ENCODE data around the gene ST7. TPM values are rescaled to one million over a fixed set of nuclear protein-coding genes. Genes with fewer than 3 reads are reported as not detected.

ST7 gene
- total RNA-seq, 1 experiment from 2014 or later: 12.4 TPM

DNA sequence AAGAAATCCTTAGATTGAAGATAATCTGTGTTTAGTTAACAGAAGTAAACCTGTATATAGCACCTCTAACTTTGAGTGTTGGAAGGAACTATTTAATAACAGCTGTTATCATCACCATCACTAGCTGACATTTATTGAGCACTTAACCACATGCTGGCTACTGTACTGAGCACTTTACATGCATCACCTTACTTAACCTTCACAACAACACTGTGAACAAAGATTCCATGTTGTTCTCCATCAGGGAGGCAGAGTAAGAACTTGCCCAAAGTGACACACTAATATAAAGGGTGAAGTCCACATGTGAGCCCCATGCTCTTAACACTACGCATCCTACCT, 182.2 kb downstream of the ST7 start:
- POLR2A ChIA-PET: no interaction called here
- ATAC-seq: no peak
- CTCF ChIA-PET: interaction anchor here (1.3 to 2.1 kb wide), 2 partner anchors 9 to 77 kb away, joined by 3 to 9 read pairs; no protein-coding TSS in a partner anchor
- Mint-ChIP-seq H3K4me1 (peaks cover 37% of the 10 kb centered on the region), H3K9me3 (no peaks in the 10 kb centered on the region), H3K27me3 (ENCODE audit: low read depth) (no peaks in the 10 kb centered on the region), H3K4me3 (no peak overlapping the region), H3K27ac (no peak overlapping the region), H3K36me3 (no peaks in the 10 kb centered on the region; the same call in 1 of the 2 replicates)
- DNase-seq (ENCODE audit: low spot score): no peak
- TF ChIP-seq OVOL2 (CRISPR knock-in tag; IDR thresholded peaks at IDR 0.05; ENCODE audit: borderline replicate concordance): no peak
- TF ChIP-seq ZNF263 (CRISPR knock-in tag; IDR thresholded peaks at IDR 0.05; ENCODE audit: low read depth): no peak
- TF ChIP-seq ZNF317 (CRISPR knock-in tag; IDR thresholded peaks at IDR 0.05; ENCODE audit: borderline replicate concordance, low read depth): no peak
- TF ChIP-seq NR1H2 (CRISPR knock-in tag; IDR thresholded peaks at IDR 0.05): no peak
- no peak for TF ChIP-seq SOX15 (CRISPR knock-in tag; IDR thresholded peaks at IDR 0.05)
- TF ChIP-seq, protein P1, sequence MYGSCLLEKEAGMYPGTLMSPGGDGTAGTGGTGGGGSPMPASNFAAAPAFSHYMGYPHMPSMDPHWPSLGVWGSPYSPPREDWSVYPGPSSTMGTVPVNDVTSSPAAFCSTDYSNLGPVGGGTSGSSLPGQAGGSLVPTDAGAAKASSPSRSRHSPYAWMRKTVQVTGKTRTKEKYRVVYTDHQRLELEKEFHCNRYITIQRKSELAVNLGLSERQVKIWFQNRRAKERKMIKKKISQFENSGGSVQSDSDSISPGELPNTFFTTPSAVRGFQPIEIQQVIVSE (CRISPR knock-in tag; IDR thresholded peaks at IDR 0.05; ENCODE audit: borderline replicate concordance): no peak
- no peak for TF ChIP-seq GABPB1 (CRISPR knock-in tag; IDR thresholded peaks at IDR 0.05)
- TF ChIP-seq, protein P2, sequence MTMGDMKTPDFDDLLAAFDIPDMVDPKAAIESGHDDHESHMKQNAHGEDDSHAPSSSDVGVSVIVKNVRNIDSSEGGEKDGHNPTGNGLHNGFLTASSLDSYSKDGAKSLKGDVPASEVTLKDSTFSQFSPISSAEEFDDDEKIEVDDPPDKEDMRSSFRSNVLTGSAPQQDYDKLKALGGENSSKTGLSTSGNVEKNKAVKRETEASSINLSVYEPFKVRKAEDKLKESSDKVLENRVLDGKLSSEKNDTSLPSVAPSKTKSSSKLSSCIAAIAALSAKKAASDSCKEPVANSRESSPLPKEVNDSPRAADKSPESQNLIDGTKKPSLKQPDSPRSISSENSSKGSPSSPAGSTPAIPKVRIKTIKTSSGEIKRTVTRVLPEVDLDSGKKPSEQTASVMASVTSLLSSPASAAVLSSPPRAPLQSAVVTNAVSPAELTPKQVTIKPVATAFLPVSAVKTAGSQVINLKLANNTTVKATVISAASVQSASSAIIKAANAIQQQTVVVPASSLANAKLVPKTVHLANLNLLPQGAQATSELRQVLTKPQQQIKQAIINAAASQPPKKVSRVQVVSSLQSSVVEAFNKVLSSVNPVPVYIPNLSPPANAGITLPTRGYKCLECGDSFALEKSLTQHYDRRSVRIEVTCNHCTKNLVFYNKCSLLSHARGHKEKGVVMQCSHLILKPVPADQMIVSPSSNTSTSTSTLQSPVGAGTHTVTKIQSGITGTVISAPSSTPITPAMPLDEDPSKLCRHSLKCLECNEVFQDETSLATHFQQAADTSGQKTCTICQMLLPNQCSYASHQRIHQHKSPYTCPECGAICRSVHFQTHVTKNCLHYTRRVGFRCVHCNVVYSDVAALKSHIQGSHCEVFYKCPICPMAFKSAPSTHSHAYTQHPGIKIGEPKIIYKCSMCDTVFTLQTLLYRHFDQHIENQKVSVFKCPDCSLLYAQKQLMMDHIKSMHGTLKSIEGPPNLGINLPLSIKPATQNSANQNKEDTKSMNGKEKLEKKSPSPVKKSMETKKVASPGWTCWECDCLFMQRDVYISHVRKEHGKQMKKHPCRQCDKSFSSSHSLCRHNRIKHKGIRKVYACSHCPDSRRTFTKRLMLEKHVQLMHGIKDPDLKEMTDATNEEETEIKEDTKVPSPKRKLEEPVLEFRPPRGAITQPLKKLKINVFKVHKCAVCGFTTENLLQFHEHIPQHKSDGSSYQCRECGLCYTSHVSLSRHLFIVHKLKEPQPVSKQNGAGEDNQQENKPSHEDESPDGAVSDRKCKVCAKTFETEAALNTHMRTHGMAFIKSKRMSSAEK (CRISPR knock-in tag; IDR thresholded peaks at IDR 0.05; ENCODE audit: borderline replicate concordance): no peak
- no peak for TF ChIP-seq CBFB (CRISPR knock-in tag; IDR thresholded peaks at IDR 0.05; ENCODE audit: low read depth)
- TF ChIP-seq, protein P3, sequence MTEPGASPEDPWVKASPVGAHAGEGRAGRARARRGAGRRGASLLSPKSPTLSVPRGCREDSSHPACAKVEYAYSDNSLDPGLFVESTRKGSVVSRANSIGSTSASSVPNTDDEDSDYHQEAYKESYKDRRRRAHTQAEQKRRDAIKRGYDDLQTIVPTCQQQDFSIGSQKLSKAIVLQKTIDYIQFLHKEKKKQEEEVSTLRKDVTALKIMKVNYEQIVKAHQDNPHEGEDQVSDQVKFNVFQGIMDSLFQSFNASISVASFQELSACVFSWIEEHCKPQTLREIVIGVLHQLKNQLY (CRISPR knock-in tag; IDR thresholded peaks at IDR 0.05): no peak
- TF ChIP-seq, protein P4, sequence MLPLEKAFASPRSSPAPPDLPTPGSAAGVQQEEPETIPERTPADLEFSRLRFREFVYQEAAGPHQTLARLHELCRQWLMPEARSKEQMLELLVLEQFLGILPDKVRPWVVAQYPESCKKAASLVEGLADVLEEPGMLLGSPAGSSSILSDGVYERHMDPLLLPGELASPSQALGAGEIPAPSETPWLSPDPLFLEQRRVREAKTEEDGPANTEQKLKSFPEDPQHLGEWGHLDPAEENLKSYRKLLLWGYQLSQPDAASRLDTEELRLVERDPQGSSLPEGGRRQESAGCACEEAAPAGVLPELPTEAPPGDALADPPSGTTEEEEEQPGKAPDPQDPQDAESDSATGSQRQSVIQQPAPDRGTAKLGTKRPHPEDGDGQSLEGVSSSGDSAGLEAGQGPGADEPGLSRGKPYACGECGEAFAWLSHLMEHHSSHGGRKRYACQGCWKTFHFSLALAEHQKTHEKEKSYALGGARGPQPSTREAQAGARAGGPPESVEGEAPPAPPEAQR (CRISPR knock-in tag; IDR thresholded peaks at IDR 0.05): no peak
- no peak for TF ChIP-seq MXD4 (CRISPR knock-in tag; IDR thresholded peaks at IDR 0.05; ENCODE audit: borderline replicate concordance)
- no peak for TF ChIP-seq TCF7 (CRISPR knock-in tag; IDR thresholded peaks at IDR 0.05; ENCODE audit: low read depth)
- TF ChIP-seq, protein P5, sequence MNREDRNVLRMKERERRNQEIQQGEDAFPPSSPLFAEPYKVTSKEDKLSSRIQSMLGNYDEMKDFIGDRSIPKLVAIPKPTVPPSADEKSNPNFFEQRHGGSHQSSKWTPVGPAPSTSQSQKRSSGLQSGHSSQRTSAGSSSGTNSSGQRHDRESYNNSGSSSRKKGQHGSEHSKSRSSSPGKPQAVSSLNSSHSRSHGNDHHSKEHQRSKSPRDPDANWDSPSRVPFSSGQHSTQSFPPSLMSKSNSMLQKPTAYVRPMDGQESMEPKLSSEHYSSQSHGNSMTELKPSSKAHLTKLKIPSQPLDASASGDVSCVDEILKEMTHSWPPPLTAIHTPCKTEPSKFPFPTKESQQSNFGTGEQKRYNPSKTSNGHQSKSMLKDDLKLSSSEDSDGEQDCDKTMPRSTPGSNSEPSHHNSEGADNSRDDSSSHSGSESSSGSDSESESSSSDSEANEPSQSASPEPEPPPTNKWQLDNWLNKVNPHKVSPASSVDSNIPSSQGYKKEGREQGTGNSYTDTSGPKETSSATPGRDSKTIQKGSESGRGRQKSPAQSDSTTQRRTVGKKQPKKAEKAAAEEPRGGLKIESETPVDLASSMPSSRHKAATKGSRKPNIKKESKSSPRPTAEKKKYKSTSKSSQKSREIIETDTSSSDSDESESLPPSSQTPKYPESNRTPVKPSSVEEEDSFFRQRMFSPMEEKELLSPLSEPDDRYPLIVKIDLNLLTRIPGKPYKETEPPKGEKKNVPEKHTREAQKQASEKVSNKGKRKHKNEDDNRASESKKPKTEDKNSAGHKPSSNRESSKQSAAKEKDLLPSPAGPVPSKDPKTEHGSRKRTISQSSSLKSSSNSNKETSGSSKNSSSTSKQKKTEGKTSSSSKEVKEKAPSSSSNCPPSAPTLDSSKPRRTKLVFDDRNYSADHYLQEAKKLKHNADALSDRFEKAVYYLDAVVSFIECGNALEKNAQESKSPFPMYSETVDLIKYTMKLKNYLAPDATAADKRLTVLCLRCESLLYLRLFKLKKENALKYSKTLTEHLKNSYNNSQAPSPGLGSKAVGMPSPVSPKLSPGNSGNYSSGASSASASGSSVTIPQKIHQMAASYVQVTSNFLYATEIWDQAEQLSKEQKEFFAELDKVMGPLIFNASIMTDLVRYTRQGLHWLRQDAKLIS (CRISPR knock-in tag; IDR thresholded peaks at IDR 0.05; ENCODE audit: borderline replicate concordance): no peak
- no peak for TF ChIP-seq NFE2L1 (CRISPR knock-in tag; IDR thresholded peaks at IDR 0.05)

DNA sequence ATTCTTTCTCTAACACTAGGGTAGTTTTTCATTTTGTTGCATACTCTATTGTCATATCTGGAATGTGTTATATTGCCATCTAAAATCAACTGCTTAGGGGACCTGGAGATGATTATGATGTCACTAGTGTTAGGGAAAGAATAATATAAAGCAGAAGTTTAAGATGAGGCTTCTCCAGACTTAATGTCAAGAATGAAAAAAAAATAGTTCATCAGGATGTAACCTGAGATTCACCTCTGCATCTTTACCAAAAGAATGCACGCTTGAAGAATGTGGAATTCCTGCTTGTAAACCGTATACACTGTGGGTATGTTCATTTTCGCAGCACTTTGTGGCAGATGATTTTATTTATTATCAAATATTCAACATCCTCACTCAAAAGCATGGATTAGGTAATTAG, 184.6 kb downstream of the ST7 start:
- Mint-ChIP-seq H3K27ac (no peak overlapping the region), H3K27me3 (ENCODE audit: low read depth) (no peaks in the 10 kb centered on the region), H3K36me3 (no peaks in the 10 kb centered on the region), H3K9me3 (no peaks in the 10 kb centered on the region), H3K4me3 (no peak overlapping the region), H3K4me1 (peaks cover 61% of the 10 kb centered on the region)
- CTCF ChIA-PET: no interaction called here
- POLR2A ChIA-PET: no interaction called here
- no peak for ATAC-seq
- no peak for DNase-seq (ENCODE audit: low spot score)
- no peak for TF ChIP-seq NFATC4 (CRISPR knock-in tag; IDR thresholded peaks at IDR 0.05)
- no peak for TF ChIP-seq GRHL2 (CRISPR knock-in tag; IDR thresholded peaks at IDR 0.05; ENCODE audit: insufficient replicate concordance, severe bottlenecking)
- TF ChIP-seq, protein P6, sequence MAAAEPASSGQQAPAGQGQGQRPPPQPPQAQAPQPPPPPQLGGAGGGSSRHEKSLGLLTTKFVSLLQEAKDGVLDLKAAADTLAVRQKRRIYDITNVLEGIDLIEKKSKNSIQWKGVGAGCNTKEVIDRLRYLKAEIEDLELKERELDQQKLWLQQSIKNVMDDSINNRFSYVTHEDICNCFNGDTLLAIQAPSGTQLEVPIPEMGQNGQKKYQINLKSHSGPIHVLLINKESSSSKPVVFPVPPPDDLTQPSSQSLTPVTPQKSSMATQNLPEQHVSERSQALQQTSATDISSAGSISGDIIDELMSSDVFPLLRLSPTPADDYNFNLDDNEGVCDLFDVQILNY (CRISPR knock-in tag; IDR thresholded peaks at IDR 0.05): no peak
- TF ChIP-seq, protein P7, sequence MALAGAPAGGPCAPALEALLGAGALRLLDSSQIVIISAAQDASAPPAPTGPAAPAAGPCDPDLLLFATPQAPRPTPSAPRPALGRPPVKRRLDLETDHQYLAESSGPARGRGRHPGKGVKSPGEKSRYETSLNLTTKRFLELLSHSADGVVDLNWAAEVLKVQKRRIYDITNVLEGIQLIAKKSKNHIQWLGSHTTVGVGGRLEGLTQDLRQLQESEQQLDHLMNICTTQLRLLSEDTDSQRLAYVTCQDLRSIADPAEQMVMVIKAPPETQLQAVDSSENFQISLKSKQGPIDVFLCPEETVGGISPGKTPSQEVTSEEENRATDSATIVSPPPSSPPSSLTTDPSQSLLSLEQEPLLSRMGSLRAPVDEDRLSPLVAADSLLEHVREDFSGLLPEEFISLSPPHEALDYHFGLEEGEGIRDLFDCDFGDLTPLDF (CRISPR knock-in tag; IDR thresholded peaks at IDR 0.05): no peak
- no peak for TF ChIP-seq CREM (CRISPR knock-in tag; IDR thresholded peaks at IDR 0.05)
- TF ChIP-seq ELF4 (CRISPR knock-in tag; IDR thresholded peaks at IDR 0.05; ENCODE audit: low read depth): no peak
- TF ChIP-seq JUN (CRISPR knock-in tag; IDR thresholded peaks at IDR 0.05): no peak
- TF ChIP-seq SMAD4 (CRISPR knock-in tag; IDR thresholded peaks at IDR 0.05): no peak

All from WTC11 (cell line).